GM20431 (cell line): ENCODE results near the gene NKAIN1.
"Not testable (repeated sequence)": the region's sequence is repeated elsewhere in the genome, so short reads cannot be mapped to it uniquely, and the experiment has no call there.

Source experiments
- in situ Hi-C: fragments of 300-500 bp; cut with MseI, MboI; formaldehyde crosslinking; loops from one replicate; pipeline ENCODE4 v1.15.0; 2020; ENCODE audit warnings: low sequenced_read_pairs; ENCODE audit not compliant: unreplicated experiment

Gene NKAIN1

DNA sequence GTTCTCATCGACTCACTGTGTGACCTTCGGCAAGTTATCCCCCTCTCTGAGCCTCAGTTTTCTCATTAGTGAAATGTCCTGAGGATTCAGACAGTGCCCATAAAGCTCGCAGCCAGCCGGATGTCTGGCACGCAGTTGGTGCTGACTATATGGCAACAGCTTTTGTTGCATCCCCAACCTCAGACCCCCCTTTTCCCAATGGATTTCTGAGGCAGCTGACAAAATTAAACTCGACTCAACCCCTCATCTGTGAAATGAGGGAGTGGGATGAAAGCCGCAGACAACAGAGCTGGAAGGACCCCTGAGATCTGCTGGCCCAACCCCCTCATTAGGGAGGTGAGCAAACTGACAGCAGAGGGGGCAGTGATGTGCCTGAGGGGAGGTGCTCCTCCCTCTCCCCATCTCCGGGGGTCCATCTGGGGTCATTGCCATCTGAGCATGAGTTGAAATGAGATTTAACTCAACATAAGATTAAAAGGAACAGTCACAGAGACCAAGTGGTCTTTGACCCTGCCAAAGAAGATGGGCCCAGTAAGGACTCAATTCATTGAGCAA lies 40.4 kb downstream of the NKAIN1 start:
- in situ Hi-C loops, result no loop called here

DNA sequence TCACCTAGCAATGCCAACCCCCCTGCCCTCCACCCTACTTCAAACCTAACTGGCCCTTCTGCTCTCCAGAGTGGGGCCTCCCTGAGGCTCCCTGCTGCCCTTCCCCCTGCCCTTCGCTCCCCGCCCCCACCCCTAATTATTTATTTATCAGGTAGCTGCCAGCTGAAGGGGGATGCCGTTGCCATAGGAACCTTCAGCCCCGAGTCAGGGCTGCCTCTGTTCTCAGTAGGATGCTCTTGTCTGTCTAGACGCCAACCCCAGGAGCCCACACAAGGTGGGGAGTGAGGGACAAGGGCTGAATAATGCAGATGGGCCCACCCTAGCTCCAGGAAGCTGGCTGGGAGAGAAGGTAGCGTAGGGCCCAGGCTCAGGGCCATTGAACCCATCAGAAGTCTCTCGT lies 41.1 kb downstream of the NKAIN1 start:
- in situ Hi-C loops, result no loop called here

DNA sequence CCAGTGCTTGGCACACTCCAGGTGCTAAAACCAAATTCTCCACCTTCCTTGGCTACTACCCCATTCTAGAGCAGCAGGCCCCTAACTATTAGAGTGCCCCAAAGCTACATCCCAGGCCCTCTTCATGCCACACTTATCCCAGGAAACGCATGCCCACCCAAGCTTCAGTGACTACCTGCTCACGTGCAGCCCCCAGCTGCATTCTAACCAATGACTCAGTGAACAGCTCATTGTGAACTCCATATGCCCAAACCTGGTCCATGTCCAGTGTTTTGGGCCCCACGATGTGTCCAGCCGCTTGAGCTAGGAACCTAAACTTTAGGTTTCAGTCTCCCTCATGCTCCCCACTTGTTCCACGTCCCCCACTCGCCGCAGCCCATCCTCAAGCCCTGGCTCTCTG lies 41.5 kb downstream of the NKAIN1 start:
- in situ Hi-C loops, result no loop called here

DNA sequence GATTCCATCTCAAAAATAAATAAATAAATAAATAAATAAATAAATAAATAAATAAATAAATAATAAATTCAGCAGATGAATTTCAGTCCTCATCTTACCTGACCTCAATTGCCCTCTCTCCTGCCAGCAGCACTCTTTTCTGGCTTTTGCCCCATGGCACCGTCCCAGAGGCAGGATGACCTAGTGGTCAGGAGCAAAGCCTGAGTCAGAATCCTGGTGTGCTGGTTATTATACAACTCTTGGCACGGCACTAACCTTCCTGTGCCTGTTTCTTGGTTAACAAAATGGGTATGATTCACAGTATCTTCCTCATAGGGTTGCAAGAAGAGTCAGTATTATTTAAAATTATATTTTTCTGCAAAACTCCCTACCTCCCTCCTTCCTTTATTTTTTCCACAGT lies 43.0 kb downstream of the NKAIN1 start:
- in situ Hi-C loops, result no loop called here

DNA sequence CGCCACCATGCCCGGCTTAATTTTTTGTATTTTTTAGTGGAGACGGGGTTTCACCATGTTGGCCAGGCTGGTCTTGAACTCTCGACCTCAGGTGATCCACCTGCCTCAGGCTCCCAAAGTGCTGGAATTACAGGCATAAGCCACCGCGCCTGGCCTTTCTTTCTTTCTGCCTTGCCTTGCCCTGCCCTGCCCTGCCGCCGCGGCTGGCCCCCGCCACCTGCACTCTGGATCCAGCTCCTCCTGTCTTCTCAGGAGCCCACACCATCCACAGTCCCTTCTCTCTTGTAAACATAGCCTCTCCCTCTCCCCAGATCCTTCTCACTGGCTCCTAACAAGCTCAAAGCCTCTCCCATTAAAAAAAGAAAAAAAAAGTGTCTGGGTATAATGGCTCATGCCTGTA lies 44.4 kb downstream of the NKAIN1 start:
- in situ Hi-C loops, result not testable (repeated sequence)

DNA sequence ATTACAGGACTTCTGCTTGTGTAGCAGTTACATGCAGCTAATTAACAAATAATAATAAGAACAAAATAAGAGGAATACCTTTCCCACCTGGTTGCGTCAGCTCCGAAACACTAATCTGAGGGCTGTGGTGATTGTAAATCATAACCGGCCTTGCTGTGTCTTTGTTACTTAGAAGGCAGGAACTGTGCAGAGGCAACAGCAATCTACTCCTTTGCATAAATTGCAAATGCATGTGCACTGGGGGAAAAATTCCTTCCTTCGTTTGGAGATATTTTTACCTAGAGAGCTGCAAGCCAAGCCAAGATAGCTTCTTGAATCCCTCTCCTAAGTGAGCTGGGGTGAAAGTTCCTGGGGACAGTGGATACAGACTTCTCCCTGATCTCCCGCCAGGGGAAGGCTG lies 46.0 kb downstream of the NKAIN1 start:
- in situ Hi-C loops, result no loop called here

DNA sequence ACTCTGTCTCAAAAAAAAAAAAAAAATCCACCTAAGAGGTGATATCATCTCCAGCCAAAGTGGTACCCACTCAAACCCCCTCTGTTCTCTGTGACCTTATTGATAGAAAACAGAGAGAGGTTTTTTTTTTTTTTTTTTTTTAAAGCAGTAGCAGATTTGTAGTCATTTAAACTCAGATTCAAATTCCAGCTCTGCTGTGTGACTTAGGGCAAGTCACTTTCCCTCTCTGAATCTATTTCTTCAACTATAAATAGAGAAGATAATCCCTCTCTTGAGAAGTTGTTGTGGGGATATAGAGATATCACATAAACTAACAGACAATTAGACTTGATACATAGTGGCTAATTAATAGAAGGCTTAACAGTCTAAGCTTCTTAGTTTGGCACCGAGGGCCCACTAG lies 48.4 kb downstream of the NKAIN1 start:
- in situ Hi-C loops, result no loop called here

DNA sequence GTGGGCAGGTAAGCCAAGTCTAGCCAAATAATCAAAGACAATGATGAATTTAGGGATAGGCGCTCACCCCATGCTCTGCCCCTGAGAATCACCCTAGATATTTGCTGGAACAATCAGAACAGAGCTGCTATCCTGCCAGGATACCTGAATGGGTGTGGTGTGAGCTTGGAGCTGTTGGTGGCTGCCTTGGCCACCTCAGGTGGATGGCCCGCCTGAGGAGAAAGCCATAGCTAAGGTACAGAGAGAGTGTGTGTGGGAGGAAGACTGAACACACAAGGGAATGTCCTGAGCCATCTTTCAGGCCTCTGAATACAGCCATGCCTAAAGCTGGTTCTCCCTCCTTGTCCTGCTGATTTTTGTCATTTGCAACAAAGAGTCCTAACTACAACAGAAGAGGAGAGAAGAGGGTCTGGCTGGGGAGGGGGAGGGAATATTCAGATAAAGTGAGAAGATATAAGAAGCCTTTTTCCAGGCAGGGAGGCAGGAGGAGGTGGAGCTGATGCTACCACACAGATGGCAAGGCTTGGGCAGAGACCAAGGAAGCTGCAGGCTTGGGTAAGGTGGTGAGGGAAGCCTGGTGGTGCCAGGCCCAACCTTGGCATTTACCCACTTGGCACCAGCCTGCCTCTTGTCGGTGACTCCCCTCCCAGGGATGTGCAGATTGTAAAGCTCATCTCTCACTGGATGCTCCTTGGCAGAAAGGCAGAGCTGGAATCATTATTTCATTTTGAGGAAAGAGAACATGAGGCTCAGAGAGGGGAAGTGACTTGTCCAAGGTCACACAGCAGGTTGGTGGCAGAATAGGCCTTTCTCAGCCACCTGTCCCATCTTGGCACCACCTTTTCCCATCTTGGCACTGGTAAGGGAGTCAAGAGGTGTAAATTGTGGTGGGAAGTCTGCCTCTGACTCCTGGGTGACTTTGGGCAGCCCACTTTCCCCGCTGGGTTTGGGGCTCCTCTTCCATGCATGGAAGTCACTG lies 49.7 kb downstream of the NKAIN1 start:
- in situ Hi-C loops, result no loop called here

DNA sequence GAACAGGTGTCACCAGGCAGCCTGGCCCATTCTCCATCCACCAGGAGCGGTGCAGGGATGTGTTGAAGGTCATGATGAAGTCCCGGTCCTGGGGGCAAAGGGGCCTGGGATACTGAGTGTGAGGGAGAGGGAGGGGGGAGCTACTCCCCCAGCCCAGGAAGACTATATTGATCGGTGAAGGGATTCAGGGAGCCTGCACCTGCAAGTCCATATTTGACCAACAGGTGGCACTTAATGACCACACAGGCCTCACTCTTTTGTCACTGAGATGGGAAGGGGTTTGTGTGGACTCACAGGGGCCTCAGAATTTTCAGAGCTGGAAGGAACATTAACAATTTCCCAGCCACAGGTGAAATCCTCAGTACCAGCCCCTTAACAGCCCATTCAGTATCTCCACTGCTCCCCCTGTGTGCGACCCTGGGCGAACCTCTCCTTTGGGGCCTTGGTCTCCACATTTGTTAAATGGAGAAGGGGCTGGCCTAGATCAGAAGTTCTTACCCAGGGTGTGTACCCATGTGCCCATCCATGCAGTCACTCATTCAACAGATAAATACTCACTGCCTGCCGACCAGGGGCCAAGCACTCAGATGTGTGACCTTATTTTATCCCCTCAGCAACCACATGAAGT lies 55.6 kb downstream of the NKAIN1 start:
- in situ Hi-C loops, result no loop called here

DNA sequence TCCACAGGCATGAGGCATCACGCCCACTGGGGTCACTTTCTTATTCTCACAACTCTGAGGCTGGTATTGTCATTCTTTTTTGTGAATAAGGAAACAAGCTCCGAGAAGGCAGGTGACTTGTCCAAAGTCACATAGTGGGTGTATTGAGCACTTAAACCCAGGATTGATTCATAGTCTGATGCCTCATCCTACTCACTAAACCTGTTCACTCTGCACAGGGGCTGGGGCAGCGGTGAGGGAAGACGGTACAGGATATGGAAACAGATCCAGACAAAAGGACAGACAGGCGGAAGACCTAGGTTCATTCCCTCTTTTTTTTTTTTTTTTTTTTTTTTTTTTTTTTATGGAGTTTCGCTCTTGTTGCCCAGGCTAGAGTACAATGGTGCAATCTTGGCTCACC lies 56.6 kb downstream of the NKAIN1 start:
- in situ Hi-C loops, result no loop called here

DNA sequence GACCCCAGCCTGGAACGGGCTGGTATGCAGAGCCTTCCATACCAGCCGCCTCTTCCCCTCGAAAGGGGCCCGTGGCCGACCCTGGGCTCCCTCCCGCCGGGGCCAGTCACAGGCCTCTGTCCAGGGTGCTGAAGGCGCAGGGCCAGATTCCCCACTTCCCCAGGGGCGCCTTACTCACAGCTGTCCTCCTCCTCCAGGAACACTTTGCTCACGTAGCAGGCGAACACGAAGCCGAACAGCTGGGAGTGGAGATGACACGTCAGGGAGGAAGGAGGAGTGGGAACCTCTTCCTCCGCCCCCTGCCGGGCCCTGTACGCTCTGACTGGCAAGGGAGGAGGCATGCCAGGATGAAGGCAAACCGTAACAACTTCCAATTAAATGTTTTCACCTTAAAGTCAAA lies 57.3 kb downstream of the NKAIN1 start:
- in situ Hi-C loops, result no loop called here

DNA sequence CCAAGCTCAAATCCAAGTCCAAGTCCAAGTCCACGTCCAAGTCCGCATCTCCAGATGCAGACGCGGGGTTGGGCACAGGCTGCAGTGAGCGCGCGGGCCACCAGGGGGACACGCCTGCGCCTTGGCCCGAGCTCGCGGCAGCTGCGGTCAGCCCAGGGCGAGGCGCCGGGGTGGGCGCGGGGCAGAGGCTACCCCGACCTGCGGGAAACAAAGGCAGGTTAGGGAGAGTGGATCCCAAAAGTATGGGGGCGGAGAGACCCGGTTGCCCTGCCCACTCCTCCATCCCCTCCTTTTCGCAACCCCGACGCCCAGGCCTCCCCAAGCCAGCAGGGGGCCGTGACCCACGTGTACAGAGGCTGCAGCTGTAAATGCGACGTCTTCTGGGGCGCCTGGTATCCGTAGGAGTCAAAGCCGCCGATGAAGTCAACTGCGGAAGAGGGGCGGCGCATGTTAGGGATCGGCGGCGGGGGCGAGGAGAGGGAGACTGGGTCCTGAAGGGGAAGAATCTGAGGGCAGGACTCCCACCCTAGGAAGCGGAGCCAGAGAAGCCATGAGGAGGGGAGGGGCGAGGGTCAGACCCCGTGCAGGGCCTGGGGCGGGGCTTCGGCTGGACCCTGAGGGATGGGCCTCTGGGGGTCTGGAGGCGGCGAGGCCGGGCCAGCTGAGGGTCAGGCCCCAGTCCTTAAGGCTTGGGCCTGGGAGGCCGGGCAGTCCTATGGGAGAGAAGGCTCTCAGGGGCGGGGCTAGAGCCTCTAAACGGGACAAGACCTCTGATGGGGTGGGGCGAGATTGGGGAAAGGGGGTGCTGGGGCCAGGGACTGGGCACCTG lies 58.0 kb downstream of the NKAIN1 start:
- in situ Hi-C loops, result no loop called here

DNA sequence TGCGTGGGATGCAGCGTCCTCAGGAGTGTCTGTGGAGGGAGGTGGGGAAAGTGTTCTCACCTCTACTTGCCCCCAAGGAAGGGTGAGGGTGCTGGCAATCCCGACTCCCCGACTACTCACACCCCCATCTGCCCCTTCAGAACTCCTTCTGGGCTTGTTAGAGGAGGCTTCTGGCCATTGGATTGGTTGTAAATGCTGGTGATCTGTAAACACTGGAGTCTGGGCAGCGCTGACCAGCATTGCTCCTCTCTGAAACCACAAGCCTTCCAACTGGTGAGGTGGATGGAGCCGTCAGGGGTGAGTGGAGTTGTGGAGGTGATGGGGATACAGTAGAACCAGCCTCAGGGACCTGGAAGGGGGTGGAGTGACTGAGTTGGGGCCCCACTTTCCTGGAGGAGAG lies 59.3 kb downstream of the NKAIN1 start:
- in situ Hi-C loops, result no loop called here

DNA sequence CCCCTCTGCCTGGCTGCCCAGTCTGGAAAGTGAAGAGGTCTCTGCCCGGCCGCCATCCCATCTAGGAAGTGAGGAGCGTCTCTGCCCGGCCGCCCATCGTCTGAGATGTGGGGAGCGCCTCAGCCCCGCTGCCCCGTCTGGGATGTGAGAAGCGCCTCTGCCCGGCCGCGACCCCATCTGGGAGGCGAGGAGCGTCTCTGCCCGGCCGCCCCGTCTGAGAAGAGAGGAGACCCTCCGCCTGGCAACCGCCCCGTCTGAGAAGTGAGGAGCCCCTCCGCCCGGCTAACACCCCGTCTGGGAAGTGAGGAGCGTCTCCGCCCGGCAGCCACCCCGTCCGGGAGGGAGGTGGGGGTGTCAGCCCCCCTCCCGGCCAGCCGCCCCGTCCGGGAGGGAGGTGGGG lies 63.4 kb downstream of the NKAIN1 start:
- in situ Hi-C loops, result not testable (repeated sequence)

DNA sequence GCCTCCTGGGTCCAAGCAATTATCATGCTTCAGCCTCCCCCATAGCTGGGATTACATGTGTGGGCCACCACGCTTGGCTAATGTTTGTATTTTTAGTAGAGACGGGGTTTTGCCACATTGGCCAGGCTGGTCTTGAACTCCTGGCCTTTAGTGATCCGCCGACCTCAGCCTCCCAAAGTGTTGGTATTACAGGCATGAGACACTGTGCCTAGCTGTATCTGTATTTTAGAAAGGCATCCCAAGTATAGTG lies 69.3 kb downstream of the NKAIN1 start:
- in situ Hi-C loops, result no loop called here

DNA sequence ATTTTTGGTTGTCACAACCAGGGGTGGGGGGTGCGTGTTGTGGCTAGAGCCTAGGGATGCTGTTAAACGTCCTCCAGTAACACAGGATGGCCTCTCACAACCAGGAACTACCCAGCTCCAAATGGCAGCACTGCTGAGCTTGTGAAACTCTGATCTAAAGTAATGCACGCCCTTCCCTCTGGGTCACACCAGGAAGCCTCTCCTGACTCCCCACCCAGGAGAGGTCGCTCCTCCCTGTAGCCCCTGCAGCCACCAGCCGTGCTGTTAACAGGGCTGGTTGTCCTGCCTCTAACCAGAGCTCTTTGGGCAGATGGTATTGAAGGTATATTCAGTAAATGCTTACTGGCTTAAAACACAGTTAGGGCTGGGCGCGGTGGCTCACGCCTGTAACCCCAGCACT lies 73.2 kb downstream of the NKAIN1 start:
- in situ Hi-C loops, result no loop called here

DNA sequence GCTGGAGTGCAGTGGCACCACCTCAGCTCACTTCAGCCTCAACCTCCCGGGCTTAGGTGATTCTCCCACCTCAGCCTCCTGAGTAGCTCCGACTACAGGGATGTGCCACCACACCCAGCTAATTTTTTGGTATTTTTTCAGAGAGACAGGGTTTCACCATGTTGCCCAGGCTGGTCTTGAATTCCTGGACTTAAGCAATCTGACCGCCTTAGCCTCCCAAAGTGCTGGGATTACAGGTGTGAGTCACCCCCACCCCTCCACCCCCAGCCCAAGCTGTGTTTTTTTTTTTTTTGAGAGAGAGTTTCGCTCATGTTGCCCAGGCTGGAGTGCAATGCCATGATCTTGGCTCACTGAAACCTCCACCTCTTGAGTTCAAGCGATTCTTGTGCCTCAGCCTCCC lies 75.4 kb downstream of the NKAIN1 start:
- in situ Hi-C loops, result no loop called here

DNA sequence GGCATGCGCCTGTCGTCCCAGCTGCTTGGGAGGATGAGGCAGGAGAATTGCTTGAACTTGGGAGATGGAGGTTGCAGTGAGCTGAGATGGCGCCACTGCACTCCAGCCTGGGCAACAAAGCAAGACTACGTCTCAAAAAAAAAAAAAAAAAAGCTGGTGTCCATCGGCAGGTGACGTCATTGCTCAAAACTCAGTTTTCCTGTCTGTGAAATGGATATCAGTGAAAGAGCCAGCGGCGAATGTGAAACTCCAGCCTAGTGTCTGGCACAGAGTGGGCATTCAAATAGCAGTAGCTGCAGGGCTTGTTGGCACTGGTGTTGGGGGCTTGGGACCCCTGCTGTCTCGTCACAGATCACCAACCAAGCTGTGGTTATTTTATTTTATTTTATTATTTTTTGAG lies 75.8 kb downstream of the NKAIN1 start:
- in situ Hi-C loops, result no loop called here

DNA sequence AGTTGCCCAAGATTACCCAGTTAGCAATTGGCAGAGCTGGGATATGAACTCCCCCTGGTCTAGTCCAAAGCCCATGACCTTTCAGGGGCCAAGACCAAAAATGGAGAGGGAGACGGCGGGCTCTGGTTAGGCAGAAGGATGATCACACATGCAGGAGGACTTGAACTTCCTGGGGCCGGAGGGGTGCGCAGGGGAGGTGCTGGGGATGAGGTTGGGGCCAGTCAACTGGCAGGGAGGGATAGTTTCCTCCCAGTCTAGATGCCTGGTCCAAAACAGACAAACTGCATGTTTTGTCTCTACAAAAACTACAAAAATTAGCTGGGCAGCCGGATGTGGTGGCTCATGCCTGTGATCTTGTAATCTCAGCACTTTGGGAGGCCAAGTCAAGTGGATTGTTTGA lies 78.1 kb downstream of the NKAIN1 start:
- in situ Hi-C loops, result no loop called here

DNA sequence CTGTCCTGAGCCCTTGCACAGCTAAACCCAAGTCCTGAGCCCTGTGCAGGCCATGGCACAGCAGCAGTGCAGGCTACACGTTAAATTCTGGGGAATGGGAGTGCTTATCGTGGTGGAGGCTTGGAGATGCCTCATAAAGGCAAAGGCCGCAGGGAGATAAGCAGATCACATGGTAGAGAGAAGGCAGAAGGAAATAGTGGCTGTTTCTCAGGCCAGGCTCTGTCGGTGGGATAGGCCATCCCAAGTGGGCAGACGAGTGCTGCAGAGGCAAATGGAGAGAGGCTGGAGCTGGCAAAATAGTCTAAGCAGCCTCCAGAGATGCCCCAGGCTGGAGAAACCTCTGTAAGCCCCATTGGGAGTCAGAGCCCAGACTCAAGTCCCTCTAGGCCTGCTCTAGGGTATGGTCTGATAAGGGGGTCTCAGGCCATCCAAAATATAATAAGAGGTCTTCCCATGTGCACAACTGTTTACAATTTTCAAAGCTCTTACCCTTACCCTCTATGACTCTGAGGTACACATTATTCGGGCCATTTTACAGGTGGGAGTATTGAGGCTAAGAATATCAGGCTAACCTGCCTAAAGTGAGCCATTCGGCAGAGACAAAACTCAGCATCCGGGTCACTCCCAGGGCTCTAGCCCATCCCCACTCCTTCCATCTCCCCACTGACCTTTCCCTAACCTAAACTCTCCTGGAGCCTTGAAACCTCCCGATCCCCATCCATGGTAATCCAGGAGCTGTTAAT lies 79.6 kb downstream of the NKAIN1 start:
- in situ Hi-C loops, result no loop called here
